HG02840 (cell line): Measurements from ENCODE around the gene RAB21.
"Not testable (repeated sequence)": the region's sequence is repeated elsewhere in the genome, so short reads cannot be mapped to it uniquely, and the experiment has no call there.

Source experiments
- ATAC-seq: cut with Tn5 transposase; IDR thresholded peaks from one replicate; pipeline ENCODE4 v1.9.1; 2021; ENCODE audit warnings: mild to moderate bottlenecking, moderate library complexity, moderate number of reproducible peaks; ENCODE audit not compliant: unreplicated experiment, low FRiP score

The RAB21 gene

DNA sequence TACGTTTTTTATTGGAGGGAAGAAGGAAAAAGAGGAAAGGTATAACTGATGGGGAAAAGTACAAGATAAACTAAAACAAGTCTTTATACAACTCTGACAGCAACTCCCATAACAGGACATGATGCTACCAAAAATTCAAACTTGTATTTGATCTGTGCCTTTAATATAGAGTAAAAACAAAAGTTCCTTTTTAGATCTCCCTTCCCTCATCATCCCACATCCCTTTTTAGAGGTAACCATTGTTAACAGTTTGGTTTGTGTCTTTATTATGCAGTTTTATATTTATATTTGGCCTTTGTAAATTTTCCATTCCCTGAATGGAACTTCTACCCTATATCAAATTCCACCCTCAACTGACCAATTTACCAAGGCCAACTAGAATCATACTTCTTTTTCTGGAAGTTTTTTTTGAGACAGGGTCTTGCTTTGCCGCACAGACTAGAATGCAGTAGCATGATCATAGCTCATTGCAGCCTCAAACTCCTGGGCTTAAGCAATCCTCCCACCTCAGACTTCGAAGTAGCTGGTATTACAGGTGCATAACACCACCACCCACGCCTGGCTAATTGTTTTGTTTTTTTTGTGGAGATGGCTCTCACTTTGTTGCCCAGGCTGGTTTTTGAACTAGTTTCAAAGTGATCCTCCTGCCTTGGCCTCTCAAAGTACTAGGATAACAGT, 36.9 kb downstream of the RAB21 start:
- no peak for ATAC-seq

DNA sequence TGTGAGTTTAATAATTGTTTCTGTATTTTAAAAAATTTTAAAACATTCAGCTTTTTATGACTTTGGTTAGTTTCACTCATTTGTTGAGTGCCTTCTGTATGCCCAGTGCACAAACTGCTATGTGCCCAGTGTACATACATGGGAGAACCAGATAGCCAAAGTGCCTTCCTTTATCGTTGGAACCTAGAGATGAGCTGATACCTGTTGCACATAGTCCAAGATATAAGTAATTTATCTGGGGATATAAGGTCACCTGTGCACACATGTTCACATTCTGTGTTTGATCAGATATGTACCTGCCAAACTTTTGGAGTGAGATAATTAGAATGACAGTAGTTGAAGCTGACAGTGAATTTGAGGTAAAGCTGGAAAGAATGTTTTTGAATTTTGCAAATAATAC, 37.9 kb downstream of the RAB21 start:
- ATAC-seq = no peak

DNA sequence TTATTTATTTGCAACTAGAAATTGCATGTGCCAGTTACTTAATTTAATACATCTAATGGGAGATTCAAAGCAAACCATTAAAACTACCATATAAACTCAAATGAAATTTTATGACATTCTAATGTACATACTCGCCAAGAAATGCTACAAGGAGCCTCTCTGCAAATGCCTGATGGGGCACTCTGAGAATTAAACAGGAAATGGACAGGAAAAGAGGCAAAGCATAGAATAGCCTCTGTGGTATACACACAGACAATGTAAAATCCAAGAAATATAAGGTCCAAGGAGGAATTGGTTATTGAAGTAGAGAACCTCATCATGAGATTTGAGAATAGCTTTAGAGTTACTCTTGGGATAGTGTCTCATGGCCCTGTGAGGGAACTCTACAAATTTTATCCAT, 41.2 kb downstream of the RAB21 start:
- ATAC-seq = no peak

DNA sequence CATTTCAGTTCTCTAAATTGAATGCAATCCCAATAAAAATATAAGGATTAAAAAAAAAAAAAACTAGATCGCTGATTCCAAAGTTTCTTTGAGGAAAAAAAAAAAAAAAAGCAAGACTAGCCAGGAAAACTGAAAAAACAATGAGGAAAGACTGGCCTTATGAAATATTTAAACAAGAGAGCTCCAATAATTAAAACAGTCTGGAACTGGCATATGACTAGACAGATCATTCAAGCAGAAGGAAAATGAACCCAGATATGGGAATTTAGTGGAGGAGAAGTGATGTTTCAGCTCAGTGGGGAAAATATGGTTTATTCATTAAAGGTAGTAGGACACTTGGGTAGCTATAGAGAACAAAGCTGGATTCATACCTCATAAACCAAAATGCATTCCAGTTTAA, 42.9 kb downstream of the RAB21 start:
- no peak for ATAC-seq

DNA sequence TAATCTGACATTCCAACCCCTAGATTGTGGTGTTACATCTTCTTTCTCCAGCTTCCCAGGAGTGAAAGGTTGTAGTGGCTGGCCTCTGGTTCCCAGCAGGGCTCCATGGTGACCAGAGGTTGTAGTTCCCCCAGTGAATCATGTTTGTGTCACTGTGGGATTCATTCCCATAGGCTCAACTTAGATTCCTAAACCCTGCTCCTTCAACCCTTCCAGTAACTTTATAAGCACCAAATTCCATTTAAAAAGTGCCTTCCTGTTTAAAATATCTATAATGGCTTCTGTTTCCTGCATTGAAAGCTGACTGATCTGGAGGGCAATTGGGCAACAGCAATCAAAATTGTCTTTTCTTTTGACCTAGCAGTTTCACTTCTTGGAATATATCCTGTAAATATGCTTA, 44.4 kb downstream of the RAB21 start:
- no peak for ATAC-seq

DNA sequence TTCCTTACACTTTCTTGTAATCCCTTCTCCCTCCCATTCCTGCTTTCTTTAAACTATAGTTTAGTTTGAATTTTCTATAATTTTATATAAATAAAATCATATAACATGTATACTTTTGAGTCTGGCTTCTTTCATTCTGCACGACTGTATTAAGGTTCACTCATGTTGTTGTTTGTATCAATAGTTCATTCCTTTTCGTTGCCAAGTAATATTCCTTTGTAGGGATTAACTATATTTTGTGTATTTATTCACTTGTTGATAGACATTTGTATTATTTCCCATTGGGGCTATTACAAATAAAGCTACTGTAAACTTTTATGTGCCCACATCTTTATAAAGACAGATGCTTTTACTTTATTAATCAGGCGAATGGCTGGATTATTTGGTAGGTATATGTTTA, 45.5 kb downstream of the RAB21 start:
- no peak for ATAC-seq

DNA sequence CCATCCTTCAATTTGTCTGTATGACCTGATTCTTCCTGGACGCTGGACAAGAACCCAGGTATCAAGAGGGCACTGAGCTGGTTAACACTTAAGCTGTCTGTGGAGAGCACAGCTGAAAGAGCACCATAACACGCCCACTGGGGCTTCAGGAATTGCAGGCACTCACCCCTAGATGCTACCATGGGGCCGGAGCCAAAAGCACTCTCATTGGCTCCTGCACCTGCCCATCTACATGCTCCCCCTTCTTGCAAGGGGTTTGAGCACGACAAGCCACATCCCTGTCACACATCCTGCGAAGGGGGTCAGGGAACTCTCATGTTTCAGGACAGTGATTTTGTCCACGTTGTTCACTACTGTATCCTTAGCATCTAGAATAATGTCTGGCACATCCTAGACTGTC, 49.8 kb downstream of the RAB21 start:
- ATAC-seq = no peak

DNA sequence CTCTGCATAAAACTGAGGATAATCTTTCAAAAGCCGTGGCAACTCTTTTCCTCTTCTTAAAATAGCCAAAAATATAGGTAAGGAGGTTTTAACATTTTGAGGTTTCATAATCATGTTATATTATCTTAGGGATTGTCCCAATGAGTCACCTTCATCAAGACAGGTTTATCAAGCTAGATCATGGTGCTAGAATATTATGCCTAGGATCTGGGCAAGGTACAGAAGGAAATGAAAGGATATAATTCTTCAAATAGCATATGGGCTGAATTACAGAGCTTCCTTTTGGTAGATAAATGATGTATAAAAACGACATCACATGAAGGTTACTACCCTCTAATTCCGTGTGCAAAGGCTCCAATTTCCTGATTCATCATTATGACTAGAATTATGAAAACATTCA, 56.3 kb downstream of the RAB21 start:
- no peak for ATAC-seq

DNA sequence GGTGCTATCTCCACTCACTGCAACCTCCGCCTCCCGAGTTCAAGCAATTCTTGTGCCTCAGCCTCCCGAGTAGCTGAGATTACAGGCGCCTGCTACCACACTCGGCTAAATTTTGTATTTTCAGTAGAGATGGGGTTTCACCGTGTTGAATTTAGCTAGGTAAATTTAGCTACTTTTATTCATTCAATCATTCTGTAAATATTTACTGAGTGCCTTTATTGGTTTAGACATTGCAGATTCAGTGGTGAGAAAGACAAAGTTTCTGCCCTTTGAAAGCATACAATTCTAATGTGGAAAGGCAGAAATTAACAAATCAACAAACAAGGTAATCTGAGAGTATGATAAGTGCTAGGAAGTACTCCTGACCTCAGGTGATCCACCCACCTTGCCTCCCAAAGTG, 60.6 kb downstream of the RAB21 start:
- ATAC-seq = not testable (repeated sequence)

DNA sequence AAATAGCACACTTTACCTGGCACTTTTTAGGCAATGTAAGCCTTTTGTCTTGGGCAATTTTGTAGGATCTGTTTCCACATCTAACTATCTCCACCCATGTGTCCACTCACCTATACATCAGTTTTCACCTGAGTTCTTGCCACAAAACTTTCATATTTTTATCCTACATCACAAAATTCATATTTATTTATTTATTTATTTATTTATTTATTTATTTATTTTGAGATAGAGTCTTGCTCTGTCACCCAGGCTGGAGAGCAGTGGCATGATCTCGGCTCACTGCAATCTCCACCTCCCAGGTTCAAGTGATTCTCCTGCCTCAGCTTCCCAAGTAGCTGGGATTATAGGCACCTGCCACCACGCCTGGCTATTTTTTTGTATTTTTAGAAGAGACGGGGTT, 67.4 kb downstream of the RAB21 start:
- ATAC-seq = not testable (repeated sequence)

DNA sequence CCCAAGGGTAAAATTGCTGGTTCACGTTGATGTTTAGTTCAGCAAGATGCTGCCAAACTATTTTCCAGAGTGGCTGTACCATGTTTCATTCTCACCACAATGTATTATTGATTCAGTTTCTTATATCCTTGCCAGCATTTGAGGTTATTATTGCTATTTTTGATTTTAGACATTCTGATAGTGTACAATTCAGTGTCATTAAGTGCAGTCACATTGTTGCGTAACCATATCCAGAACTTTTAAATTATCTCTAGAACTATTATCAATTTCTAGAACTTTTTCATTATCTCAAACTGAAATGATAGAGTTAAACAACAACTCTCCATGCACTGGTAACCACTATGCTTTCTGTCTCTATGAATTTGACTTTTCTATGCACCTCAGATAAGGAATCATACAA, 74.2 kb downstream of the RAB21 start:
- no peak for ATAC-seq

DNA sequence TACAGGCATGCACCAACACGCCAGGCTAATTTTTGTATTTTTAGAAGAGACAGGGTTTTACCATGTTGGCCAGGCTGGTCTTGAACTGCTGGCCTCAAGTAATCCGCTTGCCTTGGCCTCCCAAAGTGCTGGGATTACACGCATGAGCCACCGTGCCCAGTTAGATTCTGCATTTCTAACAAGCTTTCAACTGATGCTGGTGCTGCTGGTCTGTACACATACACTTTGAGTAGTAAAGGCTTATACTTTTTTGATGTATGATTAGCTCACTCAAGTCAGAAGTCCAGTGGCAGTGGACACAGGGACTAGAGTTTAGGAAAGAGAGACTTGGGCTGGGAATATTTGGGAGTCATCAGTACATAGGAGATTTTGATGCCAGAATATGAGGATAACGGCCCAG, 82.7 kb downstream of the RAB21 start:
- no peak for ATAC-seq

DNA sequence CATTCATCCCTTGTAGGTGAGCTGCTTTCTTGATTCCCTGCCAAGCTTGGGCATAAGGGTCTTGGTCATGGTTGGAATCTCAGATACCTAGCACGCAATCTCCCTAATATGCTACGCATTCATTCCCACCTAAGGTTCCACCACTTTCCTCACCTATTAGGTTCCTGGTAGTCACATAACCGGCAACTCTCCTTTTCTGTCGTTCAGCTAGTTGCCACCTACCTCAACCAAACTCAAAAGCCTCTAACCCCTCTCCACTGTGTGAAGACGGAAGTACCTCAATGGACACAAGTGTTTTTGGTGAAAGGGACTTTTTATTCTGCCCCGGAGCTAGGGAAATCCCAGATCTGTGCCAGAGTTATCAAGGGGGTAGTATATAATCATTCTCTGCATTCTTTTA, 83.6 kb downstream of the RAB21 start:
- ATAC-seq = no peak

DNA sequence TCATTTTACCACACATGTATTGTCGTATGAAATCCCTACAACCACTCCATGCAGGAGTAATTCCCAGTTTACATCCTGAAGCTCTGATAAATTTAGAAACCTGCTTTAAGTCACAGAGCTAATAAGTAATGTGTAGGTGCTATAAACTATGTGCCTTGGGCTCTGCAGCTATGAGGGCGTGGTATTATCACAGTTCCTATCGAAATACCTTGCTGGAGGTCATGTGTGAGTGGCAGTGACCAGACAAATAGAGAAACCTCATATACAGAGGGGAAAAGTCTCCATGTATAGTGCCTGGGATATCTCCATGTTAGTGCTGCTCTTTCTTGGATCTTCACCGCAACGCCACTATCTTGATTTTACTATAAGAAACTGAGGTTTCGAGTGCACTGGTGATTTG, 84.0 kb downstream of the RAB21 start:
- ATAC-seq = no peak

DNA sequence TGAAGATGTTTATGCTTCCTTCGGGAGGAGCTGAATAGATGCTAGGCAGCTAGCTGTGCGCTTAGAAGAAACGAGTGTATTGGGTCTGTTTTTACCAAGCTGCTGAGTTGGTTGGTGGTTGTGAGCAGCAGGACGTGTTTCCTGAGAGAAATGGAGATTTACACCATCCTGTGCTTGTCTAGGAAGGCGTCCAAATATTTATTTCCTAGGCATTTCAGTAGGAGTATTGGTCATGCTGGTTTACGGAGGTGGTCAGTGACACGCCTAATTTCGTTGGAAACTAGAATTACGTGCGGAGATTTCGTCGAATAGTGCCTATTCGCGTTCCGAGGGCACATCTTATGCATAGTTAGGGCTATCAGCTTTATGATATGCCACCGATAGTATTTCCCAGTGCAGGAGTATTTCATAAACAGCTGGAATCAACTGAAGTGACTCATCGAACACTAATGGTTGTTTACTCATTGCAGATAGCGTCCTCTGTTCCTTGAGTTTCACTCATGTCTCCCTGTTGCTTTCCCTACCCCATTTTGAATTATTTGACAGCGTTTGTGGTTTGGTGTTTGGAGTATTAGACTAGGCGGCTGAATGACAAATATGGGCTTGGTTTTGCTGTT, 85.7 kb downstream of the RAB21 start:
- peak; percentile 13 for ATAC-seq

DNA sequence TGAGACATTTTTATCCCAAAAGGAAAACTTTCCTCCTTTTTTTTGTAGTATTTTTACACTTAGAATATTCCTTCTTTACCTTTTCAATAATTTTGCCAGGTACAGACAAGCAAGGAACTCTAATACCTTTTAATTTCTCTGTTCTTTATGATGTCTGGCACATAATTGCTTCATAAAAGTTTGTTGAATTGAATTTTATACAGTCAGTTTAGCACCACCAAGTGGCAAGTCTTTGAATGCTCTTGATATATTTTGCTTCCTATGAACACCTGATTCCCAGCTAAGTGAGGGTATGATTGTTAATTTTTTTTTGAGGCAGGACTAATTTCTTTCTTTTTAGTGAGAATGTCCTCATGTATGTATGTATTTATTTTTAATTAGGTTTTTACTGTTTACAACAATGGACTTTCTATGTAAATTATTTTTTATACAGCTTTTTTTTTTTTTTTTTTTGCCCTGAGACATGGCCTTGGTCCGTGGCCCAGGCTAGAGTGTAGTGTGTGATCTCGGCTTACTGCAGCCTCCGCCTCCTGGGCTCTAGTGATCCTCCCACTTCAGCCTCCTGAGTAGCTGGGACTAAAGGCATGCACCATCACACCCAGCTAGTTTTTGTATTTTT, 91.8 kb downstream of the RAB21 start:
- no peak for ATAC-seq

DNA sequence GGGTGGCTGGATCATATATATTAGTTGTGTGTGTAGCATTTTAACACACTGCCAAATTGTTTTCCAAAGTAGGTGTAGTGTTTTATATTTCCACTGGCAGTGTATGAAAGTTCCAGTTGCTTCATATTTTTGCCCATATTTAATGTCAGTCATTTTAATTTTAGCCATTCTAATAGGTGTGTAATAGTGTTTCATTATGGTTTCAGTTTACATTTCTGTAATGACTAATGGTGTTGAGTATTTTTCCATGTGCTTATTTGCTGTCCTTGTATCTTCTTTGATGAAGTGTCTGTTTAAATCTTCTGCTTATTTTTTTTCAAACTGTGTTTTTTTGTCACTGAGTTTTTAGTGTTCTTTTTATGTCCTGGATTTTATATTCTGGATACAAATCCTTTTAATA, 93.5 kb downstream of the RAB21 start:
- no peak for ATAC-seq

DNA sequence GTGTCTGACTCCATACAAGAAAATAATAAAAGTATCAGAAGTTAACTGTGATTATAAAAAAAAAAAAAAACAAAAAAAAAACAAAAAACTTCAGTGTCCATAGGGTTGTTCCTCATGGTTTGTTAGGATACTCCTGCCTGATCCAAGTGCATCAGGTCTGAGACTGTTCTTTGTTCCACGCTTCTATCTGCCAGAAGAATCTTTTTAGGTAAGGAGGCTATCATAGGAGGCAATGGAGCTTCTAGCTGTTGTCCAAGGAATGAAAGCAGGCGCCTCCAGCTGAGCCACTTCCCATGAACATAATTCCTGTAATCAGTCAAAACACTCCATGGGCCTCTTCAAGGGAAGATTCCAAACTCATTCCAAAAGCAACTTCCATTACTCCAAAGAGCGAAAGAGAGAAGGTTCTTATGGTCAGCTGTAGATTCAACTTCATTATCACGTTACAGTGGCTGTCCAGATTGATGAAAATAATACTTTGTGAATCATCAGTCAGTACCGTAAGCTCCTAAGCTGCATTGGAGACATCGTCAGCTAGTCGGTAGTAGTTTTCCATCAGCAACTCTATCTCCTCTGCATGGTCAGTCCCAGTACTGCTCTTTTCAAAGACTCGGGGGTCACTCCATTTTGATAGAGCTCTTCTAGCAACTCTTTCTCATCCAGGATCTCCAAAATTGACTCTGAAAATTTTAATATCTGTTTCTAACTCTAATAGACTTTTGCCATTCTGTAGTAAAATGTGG, 94.6 kb downstream of the RAB21 start:
- ATAC-seq = no peak
